CD4-positive, alpha-beta memory T cell (primary cell): Measurements from ENCODE around the gene BCL11A. TPM values are rescaled to one million over a fixed set of nuclear protein-coding genes. Genes with fewer than 3 reads are reported as not detected.
"Not testable (repeated sequence)": the region's sequence is repeated elsewhere in the genome, so short reads cannot be mapped to it uniquely, and the experiment has no call there.

Source experiments
- CTCF ChIA-PET: fragments of 350-600 bp; sonication (Branson Sonifier 250); formaldehyde crosslinking; loops from one replicate; lab custom pipeline; 2021; ENCODE audit warnings: inconsistent platforms; ENCODE audit not compliant: partially characterized antibody; lab: Charles Lee
- POLR2A ChIA-PET: fragments of 350-600 bp; sonication (Branson Sonifier 250); formaldehyde crosslinking; loops from one replicate; lab custom pipeline; 2021; ENCODE audit not compliant: partially characterized antibody; lab: Charles Lee
- DNase-seq, 5 donors: peaks; one replicate each; pipeline versions ENCODE4 v3.0.0 to v3.0.0-alpha.2; 2020 to 2022; ENCODE audit warnings: mixed read lengths in 1 of 5
- H3K27ac ChIP-seq: one replicate; pipeline ENCODE4 v1.7.0; 2013; ENCODE audit warnings: low read depth, low read length
- H3K27me3 ChIP-seq: 2 replicates; pipeline ENCODE4 v1.7.0; 2013; ENCODE audit warnings: mild to moderate bottlenecking, low read length, moderate library complexity; ENCODE audit not compliant: insufficient read depth
- H3K36me3 ChIP-seq: 2 replicates; pipeline ENCODE4 v1.7.0; 2013; ENCODE audit warnings: mild to moderate bottlenecking, low read length, moderate library complexity; ENCODE audit not compliant: insufficient read depth
- H3K4me1 ChIP-seq: 2 replicates; pipeline ENCODE4 v1.7.0; 2013; ENCODE audit warnings: mild to moderate bottlenecking, low read length, moderate library complexity; ENCODE audit not compliant: insufficient read depth
- H3K4me3 ChIP-seq, 2 donors: one replicate each; pipeline ENCODE4 v1.7.0; 2013; ENCODE audit warnings: low read length in 2 of 2, mild to moderate bottlenecking in 1 of 2
- H3K9me3 ChIP-seq, 2 donors: one replicate each; pipeline ENCODE4 v1.7.0; 2013; ENCODE audit warnings: low read length in 2 of 2, control low read depth in 1 of 2; ENCODE audit not compliant: control insufficient read depth in 1 of 2
- H3K27ac Mint-ChIP-seq, 7 donors: one replicate each; pipeline ENCODE4 v1.8.0; 2020 to 2021; ENCODE audit warnings: mixed read lengths in 7 of 7, mild to moderate bottlenecking in 6 of 7, inconsistent platforms in 3 of 7, moderate library complexity in 3 of 7
- H3K27me3 Mint-ChIP-seq, 2 donors: one replicate each; pipeline ENCODE4 v1.8.0; 2020 to 2021; ENCODE audit warnings: mixed read lengths in 2 of 2
- H3K36me3 Mint-ChIP-seq, 2 donors: one replicate each; pipeline ENCODE4 v1.8.0; 2020 to 2021; ENCODE audit warnings: mixed read lengths in 2 of 2, inconsistent platforms in 1 of 2, mild to moderate bottlenecking in 1 of 2
- H3K4me1 Mint-ChIP-seq, 4 donors: one replicate each; pipeline ENCODE4 v1.8.0; 2020 to 2021; ENCODE audit warnings: mixed read lengths in 4 of 4, mild to moderate bottlenecking in 1 of 4
- H3K4me3 Mint-ChIP-seq, 8 donors: one replicate each; pipeline ENCODE4 v1.8.0; 2020 to 2021; ENCODE audit warnings: mixed read lengths in 8 of 8, mild to moderate bottlenecking in 7 of 8, moderate library complexity in 6 of 8, inconsistent platforms in 3 of 8
- H3K9me3 Mint-ChIP-seq, 8 donors: one replicate each; pipeline ENCODE4 v1.8.0; 2020 to 2021; ENCODE audit warnings: mixed read lengths in 8 of 8, mild to moderate bottlenecking in 5 of 8, inconsistent platforms in 3 of 8, moderate library complexity in 1 of 8
- intact Hi-C: fragments of 100-400 bp; cut with micrococcal nuclease; formaldehyde crosslinking; loops from one replicate; pipeline ENCODE4 v1.15.1; 2023
- polyA plus RNA-seq, 2 donors: library from polyadenylated mRNA; unstranded; fragments of 300-500 nt; fragmentation: Illumina TruSeq; gene quantifications; one replicate each; pipeline ENCODE4 v1.2.3, GENCODE V29; 2021
- total RNA-seq, 2 experiments: library from RNA; stranded (reverse); gene quantifications; one replicate each; pipeline ENCODE4 v1.2.3, GENCODE V29; 2021

Gene BCL11A
- total and polyA plus RNA-seq, 4 experiments from 2014 or later = 0.12 to 1.6 TPM; not detected in 2

- ChIA-PET CTCF (no interaction called here), POLR2A (no interaction called here)
- H3K27me3 Mint-ChIP-seq = peaks cover 2 to 3% of the 10 kb centered on the region in 2 donors
- Histone ChIP-seq H3K36me3 (no peaks in the 10 kb centered on the region), H3K9me3 (no peaks in the 10 kb centered on the region), H3K4me3 (no peak overlapping the region), H3K4me1 (no peaks in the 10 kb centered on the region), H3K27me3 (no peaks in the 10 kb centered on the region), H3K27ac (no peak overlapping the region)
- H3K36me3 Mint-ChIP-seq = no peaks in the 10 kb centered on the region
- no peak overlapping the region for H3K4me3 Mint-ChIP-seq
- intact Hi-C loops = no loop called here
- H3K9me3 Mint-ChIP-seq = peaks cover 0 to 4% (median 0%) of the 10 kb centered on the region in 8 donors
- H3K27ac Mint-ChIP-seq = no peak overlapping the region
- DNase-seq = no peak
- H3K4me1 Mint-ChIP-seq = no peaks in the 10 kb centered on the region
Measured at GRCh38 chr2:60429681-60430080, 123.8 kb downstream of the BCL11A start.

GRCh38 chr2:60426880-60427279 lies 126.6 kb downstream of the BCL11A start:
- Histone ChIP-seq H3K36me3 (no peaks in the 10 kb centered on the region), H3K4me1 (no peaks in the 10 kb centered on the region), H3K9me3 (no peaks in the 10 kb centered on the region), H3K27me3 (no peaks in the 10 kb centered on the region), H3K27ac (no peak overlapping the region), H3K4me3 (no peak overlapping the region)
- H3K36me3 Mint-ChIP-seq = no peaks in the 10 kb centered on the region
- POLR2A ChIA-PET = no interaction called here
- DNase-seq = no peak
- H3K4me1 Mint-ChIP-seq = no peaks in the 10 kb centered on the region
- intact Hi-C loops = no loop called here
- CTCF ChIA-PET = no interaction called here
- H3K4me3 Mint-ChIP-seq = no peak overlapping the region
- no peak overlapping the region for H3K27ac Mint-ChIP-seq
- H3K9me3 Mint-ChIP-seq = peaks cover 0 to 4% (median 0%) of the 10 kb centered on the region in 8 donors
- H3K27me3 Mint-ChIP-seq = peaks cover 1 to 2% of the 10 kb centered on the region in 2 donors

GRCh38 chr2:60426341-60426740 lies 127.1 kb downstream of the BCL11A start:
- no peak overlapping the region for H3K4me3 ChIP-seq
- no peaks in the 10 kb centered on the region for H3K36me3 ChIP-seq
- peaks cover 0 to 4% (median 0%) of the 10 kb centered on the region in 8 donors for H3K9me3 Mint-ChIP-seq
- H3K27me3 ChIP-seq = no peaks in the 10 kb centered on the region
- no peak overlapping the region for H3K27ac ChIP-seq
- ChIA-PET POLR2A (no interaction called here), CTCF (no interaction called here)
- no peaks in the 10 kb centered on the region for H3K4me1 ChIP-seq
- DNase-seq = no peak
- H3K27ac Mint-ChIP-seq = no peak overlapping the region
- intact Hi-C loops = no loop called here
- H3K9me3 ChIP-seq = no peaks in the 10 kb centered on the region
- no peaks in the 10 kb centered on the region for H3K36me3 Mint-ChIP-seq
- H3K4me1 Mint-ChIP-seq = no peaks in the 10 kb centered on the region
- peaks cover 1 to 2% of the 10 kb centered on the region in 2 donors for H3K27me3 Mint-ChIP-seq
- no peak overlapping the region for H3K4me3 Mint-ChIP-seq

DNA sequence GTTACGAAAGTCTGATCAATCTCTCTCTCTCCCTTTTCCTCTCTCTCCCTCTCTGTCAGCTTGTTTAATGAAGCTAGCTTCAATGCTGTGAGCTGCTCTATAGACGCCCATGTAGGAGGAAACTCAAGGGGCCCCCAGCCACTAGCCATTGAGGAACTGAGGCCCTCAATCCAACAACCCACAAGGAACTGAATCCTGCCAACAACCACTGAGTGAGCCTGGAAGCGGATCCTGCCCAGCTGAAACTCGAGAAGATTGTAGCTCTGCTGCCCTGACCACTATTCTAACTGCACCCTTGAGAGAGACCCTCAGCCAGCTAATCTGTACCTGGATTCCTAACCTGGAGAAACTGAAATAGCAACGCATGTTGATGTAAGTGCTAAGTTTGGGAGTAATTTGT lies 129.2 kb downstream of the BCL11A start:
- no peaks in the 10 kb centered on the region for H3K36me3 Mint-ChIP-seq
- no peaks in the 10 kb centered on the region for H3K9me3 ChIP-seq
- no peak overlapping the region for H3K4me3 ChIP-seq
- H3K27ac ChIP-seq = no peak overlapping the region
- ChIA-PET CTCF (no interaction called here), POLR2A (no interaction called here)
- peaks cover 0 to 4% (median 0%) of the 10 kb centered on the region in 8 donors for H3K9me3 Mint-ChIP-seq
- H3K4me1 Mint-ChIP-seq = no peaks in the 10 kb centered on the region
- H3K27me3 Mint-ChIP-seq = peaks cover 2 to 3% of the 10 kb centered on the region in 2 donors
- intact Hi-C loops = no loop called here
- no peak overlapping the region for H3K27ac Mint-ChIP-seq
- DNase-seq = no peak
- H3K4me3 Mint-ChIP-seq = no peak overlapping the region
- H3K27me3 ChIP-seq = no peaks in the 10 kb centered on the region
- no peaks in the 10 kb centered on the region for H3K36me3 ChIP-seq
- no peaks in the 10 kb centered on the region for H3K4me1 ChIP-seq

- no peak overlapping the region for H3K4me3 ChIP-seq
- POLR2A ChIA-PET = no interaction called here
- no peaks in the 10 kb centered on the region for H3K9me3 ChIP-seq
- H3K27me3 ChIP-seq = no peaks in the 10 kb centered on the region
- no peak overlapping the region for H3K27ac ChIP-seq
- no peak for DNase-seq
- intact Hi-C loops = no loop called here
- H3K36me3 ChIP-seq = no peaks in the 10 kb centered on the region
- H3K9me3 Mint-ChIP-seq = peaks cover 0 to 4% (median 0%) of the 10 kb centered on the region in 8 donors
- no peaks in the 10 kb centered on the region for H3K4me1 Mint-ChIP-seq
- H3K4me1 ChIP-seq = no peaks in the 10 kb centered on the region
- no peak overlapping the region for H3K4me3 Mint-ChIP-seq
- peaks cover 2 to 3% of the 10 kb centered on the region in 2 donors for H3K27me3 Mint-ChIP-seq
- CTCF ChIA-PET = no interaction called here
- no peaks in the 10 kb centered on the region for H3K36me3 Mint-ChIP-seq
- H3K27ac Mint-ChIP-seq = no peak overlapping the region
Measured at GRCh38 chr2:60423505-60423904, 129.9 kb downstream of the BCL11A start.

DNA sequence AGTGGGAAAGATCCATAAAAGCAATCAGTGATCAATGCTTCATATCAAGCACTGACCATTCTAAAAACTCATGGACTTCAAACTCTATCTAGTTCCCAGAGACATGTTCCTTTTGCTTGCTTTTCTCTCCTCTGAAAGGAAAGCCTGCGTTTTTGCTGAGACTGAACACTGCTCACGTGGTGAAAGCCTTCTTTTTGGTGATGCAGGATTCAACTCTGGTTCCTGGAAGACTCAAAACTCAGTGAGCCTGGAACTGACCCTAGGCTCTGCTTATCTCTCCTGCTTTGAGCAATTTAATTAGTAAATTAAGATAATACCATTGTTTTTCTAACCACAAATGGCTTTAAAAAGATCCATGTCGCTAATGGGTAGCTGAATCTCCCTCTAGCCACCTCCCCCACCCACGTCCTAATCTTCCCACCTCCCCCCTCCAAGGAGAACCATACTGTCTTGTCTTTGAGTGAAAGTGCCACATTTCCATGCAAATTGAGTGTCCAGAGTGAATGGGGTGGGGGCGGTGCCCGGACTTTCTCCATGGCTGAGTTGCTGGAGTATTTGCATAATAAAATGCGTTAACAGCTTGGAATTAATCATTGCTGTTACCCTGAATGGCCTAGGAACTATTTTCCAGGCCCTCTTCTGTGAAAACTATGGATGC lies 130.5 kb downstream of the BCL11A start:
- H3K27ac Mint-ChIP-seq = no peak overlapping the region
- no peak overlapping the region for H3K4me3 ChIP-seq
- no peaks in the 10 kb centered on the region for H3K9me3 ChIP-seq
- no peaks in the 10 kb centered on the region for H3K4me1 Mint-ChIP-seq
- no peak overlapping the region for H3K4me3 Mint-ChIP-seq
- H3K27me3 ChIP-seq = no peaks in the 10 kb centered on the region
- DNase-seq = no peak
- no peak overlapping the region for H3K27ac ChIP-seq
- H3K36me3 ChIP-seq = no peaks in the 10 kb centered on the region
- peaks cover 0 to 3% of the 10 kb centered on the region in 2 donors for H3K27me3 Mint-ChIP-seq
- H3K36me3 Mint-ChIP-seq = no peaks in the 10 kb centered on the region
- ChIA-PET POLR2A (no interaction called here), CTCF (no interaction called here)
- no peaks in the 10 kb centered on the region for H3K4me1 ChIP-seq
- peaks cover 0 to 4% (median 0%) of the 10 kb centered on the region in 8 donors for H3K9me3 Mint-ChIP-seq
- intact Hi-C loops = no loop called here

DNA sequence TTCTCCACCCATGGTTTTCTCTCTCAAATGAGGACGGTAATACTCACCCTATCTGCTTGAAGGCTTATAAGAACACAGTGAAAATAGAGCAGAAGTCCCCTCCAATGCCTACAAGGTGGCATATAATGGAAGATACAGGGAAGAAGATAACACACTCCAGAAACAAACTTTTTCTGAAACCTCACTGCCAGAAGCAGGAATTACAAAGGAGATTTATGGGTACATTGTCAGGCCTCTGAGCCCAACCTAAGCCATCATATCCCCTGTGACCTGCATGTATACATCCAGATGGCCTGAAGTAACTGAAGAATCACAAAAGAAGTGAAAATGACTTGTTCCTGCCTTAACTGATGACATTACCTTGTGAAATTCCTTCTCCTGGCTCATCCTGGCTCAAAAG lies 136.2 kb downstream of the BCL11A start:
- H3K36me3 Mint-ChIP-seq, H3K4me1 Mint-ChIP-seq, H3K4me3 ChIP-seq, H3K27ac Mint-ChIP-seq, DNase-seq, H3K4me1 ChIP-seq, H3K9me3 Mint-ChIP-seq, H3K27ac ChIP-seq, POLR2A ChIA-PET, H3K27me3 Mint-ChIP-seq, H3K36me3 ChIP-seq, CTCF ChIA-PET, H3K9me3 ChIP-seq, intact Hi-C loops, H3K4me3 Mint-ChIP-seq, H3K27me3 ChIP-seq: not testable (repeated sequence)
